ENCODE measurements around the gene NTSR1.

NTSR1 gene

DNA sequence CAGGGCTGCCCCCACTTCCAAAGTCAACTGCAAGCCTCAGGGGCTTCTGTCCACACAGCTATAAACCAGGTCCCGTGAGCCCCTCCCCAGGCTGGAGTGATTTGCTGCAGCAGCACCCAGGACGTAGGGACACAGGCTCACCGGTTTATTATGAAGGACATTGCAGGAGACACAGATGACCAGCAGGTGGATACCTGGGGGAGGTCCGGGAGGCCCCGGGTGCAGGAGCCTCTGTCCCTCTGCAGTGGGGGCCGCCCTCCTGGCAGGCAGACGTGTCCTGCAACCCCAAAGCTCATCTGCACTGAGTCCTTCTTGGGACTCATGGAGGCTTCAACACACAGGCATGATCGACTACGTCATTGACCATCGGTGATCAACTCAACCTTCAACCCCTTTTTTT is 14.5 kb upstream of the NTSR1 start:
- ATAC-seq = no peak

DNA sequence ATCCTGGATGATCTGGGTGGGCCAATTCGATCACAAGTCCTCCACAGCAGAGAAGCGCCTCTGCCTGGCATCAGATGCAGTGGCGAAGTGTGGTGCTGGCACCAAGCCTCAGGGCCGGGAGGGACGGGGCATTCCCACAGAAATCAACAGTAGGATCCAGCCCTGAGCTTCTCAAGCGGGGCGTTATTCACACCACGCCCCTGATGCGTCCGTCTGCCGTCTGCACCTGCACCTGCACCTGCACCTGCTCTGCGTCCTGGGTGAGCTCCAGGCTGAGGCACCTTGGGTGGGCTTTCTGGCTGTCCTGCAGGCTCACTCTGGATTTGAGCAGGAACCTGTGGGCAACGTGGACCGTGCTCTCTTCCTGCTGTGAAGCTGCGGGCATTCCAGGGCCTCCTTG is 13.8 kb upstream of the NTSR1 start:
- no peak for DNase-seq

More for the DNA sequence above, 14.5 kb upstream of the NTSR1 start:
- DNase-seq = no peak

DNA sequence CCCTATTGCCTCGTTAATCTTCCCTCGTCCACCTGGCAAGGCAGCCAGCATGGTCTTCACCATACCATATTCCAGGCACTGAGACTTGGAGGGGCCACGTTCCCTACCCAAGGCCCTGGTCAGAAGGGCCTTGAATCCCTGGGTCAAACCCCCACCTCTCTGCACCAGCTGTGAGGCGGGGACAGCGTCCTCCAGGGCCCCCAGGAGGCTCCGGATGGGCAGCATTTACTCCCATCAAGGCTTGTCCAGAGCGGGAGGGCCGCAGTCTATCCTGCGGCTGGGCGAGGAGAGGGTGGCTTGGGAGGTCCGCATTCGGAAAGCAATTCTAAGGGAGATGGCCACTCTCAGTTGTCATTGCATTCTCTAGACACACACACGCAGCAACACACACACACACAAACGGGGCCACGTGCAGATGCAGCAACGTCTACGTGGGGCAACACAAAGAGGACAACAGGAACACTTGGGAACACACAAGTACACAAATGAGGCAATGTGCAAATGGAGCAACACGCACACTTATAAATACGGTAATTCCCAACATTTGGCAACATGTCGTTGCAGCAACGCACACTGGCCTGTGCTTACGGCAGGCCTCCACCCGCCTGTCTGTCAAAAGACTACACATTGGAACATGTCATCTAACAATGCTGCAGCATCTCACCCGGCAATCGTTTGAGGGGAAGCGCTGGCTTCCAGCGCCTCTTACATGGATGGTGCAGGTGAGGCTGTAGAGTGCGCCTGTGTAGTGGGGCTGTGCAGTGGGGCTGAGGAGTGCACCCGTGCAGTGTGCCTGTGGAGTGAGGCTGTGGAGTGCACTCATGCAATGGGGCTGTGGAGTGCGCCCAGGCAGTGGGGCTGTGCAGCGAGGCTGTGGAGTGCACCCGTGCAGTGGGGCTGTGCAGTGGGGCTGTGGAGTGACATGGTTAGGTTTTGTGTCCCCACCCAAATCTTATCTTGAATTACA is 12.9 kb upstream of the NTSR1 start:
- DNase-seq = no peak
- no peak for ATAC-seq

More for the DNA sequence above, 13.8 kb upstream of the NTSR1 start:
- no peak for ATAC-seq

DNA sequence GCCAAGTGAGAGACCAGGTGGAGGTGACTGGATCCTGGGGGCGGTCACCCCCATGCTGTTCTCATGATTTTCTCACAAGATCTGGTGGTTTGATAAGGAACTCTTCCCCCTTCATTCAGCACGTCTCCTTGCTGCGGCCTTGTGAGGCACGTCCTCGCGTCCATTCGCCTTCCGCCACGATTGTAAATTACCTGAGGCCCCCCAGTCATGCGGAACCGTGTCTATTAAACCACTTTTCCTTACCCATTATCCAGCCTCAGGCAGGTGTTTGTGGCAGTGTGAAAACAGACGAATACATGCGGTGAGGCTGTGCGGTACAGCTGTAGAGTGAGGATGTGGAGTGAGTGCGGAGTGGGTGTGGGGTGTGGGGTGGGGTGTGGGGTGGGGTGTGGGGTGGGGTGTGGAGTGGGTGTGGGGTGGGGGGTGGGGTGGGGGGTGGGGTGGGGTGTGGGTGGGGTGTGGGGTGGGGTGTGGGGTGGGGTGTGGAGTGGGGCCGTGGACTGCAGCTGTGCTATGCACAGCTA is 12.1 kb upstream of the NTSR1 start:
- ATAC-seq (no peak), DNase-seq (no peak)

DNA sequence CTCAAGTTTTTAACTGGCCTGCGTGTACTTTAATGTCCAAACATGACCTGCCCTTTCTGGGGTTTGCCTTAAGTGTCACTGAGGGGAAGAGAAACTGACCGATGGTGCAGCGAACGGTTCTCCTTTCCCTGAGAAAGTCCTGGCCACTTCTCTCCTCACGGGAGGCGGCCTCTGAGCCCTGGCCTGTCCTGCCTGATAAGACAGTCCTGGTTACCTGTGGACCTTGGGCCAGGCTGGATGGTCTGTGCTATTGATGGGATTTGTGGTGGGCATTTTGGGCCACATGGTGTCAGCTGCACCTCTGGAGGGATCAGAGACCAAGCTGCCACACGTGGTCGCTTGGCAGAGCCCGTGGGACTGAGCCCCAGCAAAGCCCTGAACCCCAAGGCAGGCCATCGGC is 11.6 kb upstream of the NTSR1 start:
- no peak for ATAC-seq
- no peak for DNase-seq

DNA sequence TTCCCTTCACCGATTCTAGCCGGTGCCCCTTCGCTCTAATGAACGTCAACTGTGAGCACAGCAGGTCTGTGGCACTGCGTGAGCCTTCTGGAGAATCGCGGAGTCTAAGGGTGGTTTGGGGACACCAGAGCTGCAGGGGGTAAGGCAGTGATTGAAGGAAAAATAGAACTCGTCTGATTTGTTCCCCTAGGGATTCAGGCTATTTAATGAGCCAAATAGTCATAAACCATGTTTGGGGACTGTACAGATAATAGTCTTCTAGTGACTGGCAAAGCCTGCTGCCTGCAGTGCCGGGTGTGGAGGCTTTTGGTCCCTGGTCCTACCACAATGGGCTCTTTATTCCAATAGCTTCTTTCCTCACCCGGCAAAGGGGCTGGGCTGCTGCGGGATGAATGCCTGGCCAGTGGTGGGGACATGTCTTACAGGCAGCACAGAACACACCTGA is 11.1 kb upstream of the NTSR1 start:
- no peak for ATAC-seq
- DNase-seq = no peak

DNA sequence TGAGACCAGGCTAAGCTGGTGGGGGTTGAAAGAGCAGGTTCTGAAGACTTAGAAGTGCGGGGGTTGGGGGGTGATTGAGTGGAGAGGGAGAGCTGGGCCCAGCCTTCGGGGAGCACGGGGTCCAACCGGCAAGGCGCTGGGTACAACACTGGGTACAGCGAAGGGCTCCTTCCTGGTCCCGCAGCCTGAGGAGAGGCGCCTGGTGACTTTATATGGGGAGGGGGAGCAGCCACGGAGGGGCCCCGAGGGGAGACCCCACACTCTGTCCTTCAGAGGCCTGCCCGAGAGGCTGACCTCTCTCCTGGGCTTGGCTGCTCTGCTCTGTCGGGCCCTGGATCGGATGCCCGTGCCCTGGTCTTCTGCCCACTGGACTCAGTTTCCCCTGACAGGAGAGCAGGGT is 10.4 kb upstream of the NTSR1 start:
- no peak for DNase-seq
- no peak for ATAC-seq

DNA sequence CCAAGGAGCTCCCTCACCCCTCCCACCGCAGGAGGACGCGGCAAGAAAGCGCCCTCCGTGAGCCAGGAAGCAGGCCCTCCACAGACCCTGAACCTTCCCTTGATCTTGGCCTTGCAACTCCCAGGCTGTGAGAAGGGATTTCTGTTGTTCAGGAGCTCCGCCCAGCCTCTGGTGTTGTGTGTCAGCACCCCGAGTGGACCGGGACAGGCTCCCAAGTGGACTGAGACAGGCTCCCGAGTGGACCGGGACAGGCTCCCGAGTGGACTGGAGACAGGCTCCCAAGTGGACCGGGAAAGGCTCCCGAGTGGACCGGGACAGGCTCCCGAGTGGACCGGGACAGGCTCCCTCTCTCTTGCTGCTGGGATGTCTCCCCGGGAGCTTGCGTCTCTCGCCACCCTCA is 9.3 kb upstream of the NTSR1 start:
- DNase-seq = no peak
- ATAC-seq = no peak

DNA sequence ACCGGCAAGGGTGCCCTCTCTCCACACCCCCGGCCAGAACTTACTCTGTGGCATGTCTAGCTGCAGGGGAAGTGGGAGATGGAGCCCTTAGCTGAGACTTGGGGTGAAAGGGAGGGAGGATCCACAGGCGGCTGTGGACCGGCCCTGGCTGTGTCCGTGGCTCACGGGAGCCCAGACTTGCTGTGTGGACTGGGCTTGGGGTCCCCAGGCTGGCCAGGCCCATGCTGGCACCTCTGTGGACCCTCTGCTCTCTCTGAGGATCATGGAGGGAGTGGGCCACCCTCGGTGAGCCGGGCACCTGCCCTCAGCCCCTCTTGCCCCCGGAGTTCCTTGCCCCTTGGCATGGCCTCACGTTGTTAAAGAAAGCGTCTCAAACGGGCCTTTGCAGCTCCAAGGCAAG is 8.9 kb upstream of the NTSR1 start:
- ATAC-seq (no peak), DNase-seq (no peak)

DNA sequence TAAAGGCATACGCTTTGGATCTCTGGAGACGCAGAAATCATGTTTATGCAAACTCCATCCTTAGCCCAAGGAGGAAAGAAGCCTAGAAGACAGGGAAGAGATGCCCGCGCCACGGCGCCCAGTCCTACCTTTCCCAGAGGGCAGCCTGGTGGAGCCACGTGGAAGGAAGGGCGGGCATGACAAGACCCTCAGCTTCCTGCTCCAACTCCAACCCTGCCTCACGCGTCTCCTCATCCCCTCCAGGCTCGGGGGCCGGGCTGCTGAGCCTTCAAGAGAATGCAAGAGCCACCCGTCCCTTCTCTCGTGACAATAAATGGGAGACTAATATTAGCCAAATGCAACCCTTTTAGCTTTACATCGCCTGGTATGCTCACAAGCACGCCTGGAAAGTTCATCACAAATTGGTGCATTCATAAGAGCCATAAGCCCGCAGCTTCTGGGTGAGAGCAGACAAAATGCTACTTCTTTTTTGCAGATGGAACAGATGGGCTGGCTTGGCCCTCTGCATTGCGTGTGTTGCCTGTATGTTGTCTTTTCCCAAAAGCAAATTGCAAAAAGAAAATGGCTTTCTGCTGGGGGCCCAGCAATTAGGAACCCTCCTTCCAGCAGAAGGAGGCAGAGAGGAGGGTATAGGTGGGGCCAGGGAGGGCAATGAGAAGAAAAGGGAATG is 8.2 kb upstream of the NTSR1 start:
- ATAC-seq (no peak), DNase-seq (no peak)

DNA sequence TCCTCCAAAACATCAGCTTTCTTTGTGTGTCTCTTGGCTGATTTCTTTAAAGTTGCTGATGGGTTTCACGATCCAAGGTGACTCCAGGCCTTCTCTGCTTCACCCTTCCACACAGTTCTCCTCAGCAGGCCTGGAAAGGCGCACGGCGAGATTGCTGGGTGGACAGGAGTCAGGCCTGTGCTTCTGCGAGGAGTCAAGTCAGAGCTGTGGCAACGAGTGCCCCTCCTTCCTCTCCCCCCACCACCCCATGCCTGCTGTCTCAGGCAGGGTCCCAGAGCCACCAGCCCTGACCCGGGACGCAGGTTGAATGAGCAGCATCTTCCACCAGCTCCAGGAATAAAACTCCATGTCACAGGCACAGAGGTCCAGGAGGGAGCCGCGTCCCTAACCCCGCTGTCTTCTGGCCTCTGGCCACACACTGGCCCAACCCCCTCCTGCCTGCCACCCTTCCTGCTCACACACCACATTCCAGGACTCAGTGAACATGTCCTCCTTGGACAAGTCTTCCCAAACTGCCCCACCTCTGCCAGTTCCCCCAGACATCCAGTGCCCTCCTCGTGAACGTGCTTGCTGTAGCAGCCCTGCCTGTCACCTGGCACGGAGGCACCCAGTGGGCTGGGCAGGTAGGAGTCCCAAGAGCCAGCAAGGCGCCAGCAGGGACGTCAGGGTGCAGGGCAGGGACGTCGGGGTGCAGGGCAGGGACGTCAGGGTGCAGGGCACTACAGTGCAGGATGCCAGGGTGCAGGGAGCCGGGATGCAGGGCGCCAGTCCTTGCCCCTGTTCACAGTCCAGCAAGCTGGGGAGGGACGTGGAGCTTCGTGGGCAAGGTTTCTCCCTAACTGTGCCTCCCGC is 7.2 kb upstream of the NTSR1 start:
- DNase-seq = no peak

DNA sequence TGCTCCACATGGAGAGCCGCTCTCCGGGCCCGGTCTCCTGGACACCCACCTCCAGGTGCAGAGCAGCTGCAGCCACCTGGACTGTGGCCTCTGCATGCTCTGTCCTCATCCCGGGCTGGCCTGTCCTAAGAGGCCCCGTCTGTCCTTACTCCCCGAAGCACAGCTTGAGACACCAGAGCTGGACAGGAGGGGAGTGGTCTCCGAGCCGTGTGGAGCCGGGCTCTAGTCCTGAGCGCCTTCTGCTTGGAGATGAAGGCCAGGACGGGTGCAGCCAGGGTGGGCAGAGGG is 6.7 kb upstream of the NTSR1 start:
- no peak for DNase-seq
- no peak for ATAC-seq

More for the DNA sequence above, 7.2 kb upstream of the NTSR1 start:
- no peak for ATAC-seq

DNA sequence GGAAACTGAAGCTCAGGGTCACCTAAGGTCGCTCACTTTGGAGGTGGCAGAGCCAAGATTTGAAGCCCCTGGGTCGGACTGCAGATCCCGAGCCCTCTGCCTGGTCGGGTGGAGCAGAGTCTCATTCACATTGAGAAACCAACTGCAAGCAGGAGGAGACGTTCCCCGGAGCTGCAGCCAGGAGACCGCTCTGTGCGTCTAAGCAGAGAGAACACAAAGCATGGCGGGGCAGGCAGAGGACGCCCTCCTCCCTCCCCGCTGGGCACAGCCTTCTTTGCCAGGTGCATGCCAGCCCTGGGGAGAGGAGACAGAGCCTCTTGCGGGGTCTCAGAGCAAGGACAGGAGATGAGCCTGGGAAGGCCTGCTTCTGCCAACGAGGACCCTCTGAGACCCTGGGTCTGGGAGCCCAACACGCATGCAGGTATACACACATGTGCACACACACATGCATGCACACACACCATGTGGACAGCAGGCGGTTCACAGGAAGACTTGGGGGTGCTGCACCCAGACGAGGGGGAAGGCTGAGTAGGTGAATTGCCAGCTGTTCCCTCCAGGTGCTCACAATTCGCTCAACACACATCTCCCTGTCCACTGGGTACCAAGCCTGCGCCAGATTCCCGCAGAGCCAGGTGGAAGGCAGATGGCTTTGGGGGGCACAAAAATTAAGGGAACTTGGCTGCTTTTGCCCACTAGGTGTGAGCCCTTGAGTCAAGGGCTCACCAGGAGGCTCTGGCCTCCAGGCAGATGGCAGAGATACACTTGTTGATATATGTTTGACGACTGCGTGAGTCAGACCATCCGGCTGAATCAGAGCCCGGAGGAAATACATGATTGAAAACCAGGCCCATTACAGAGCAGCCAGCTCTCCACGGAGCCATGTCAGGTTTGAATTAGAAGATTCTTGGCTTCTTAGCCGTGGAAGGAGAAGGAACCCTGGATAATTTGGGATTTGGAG is 5.5 kb upstream of the NTSR1 start:
- ATAC-seq = peak; percentile 81
- DNase-seq = peak; percentile 24

DNA sequence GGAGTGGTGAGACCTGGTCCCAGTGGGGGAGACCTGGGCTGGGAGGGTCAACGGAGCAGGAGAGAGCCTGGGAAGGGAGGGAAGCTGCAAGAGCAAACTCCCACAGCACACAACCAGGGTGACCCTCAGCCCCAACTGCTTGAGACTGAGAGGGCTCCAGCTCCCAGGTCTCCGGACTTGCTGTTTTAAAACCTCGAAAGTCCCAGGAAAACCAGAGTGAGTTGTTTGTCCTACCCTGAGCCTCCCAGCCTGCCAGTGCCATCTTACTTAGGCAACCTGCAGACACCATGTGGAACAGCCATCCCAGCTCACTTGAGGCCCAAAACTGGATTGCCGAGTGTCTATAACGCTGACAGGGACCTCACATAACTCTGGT is 4.8 kb upstream of the NTSR1 start:
- DNase-seq (no peak), ATAC-seq (no peak)

DNA sequence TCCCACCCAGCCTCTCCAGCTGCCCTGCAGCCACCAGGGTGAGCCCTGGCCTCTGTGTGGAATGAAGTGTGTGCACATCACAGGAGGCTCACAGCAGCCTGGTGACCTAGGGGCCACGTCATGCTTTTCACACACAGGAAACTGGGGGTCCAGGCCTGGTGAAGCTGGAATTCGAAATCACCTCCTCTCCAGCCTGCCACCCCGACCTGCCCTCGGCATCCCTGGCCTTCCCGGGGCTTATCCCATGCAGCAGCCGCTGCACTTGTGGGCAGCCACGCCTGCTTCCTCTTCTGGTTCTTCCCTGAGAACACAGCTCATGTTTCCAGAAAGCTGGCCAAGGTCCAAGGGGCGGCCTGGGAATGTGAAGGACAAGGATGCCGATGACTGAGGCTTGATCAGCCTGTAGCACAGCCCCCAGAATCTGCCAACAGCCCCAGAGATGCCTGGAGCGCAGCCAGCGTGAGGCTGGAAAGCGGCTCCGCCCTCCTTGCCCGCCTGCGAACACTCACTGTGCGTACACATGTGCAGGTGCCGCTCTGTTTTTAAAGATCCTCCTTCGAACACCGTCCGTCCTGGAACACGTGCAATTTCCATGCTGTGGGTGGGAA is 4.2 kb upstream of the NTSR1 start:
- ATAC-seq (no peak), DNase-seq (no peak)

DNA sequence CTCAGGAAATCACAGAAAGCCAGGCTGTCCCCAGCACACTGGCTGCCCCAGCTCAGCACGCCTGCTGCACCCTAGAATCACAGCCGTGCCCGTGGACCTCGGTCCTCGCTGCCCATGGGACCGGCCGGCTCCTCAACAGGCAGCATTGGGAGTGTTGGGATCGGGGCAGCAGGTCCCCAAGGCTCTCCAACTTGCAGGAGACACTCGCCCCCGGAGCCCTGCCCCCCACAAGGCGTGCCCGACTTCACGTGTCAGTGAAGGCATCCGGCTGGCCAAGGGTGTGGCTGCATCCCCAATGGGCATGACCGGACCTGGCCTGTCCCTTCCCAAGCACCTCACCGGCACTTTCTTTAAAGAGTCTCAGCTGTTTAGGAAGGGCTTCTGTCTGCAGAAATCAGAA is 3.0 kb upstream of the NTSR1 start:
- no peak for ATAC-seq
- DNase-seq = no peak

DNA sequence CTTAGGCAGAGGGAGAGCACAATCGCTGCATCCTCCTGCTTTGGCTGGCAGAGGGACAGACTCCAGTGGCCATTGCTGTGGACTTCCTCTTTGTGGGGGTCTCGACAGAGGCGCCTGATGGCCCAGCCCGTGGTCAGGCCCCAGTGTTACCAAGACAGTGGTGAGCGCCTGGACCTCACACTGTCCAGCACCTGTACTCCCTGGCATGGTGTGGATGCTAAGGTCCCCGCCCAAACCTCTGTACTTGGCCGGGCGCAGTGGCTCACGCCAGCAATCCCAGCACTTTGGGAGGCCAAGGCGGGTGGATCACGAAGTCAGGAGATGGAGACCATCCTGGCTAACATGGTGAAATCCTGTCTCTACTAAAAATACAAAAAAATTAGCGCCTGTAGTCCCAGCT is 2.3 kb upstream of the NTSR1 start:
- ATAC-seq (no peak), DNase-seq (no peak)

DNA sequence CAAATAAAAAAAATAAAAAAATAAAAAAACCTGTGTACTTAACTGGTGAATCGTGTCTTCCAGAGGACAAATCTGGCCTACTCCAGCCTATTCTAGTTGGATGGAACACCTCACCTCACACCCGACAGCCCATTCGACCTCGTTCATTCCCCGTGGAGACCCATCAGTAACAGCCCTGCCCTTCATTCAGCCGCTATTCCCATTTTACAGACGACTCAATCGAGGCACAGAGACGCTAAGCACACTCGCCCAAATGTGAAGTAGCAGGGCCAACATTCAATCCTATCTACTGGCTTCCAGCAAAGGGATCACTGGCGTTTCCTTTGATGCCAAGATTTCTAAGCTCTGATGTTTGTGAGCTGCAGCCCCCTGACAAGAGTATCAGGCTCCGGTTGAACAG is 1.8 kb upstream of the NTSR1 start:
- ATAC-seq = no peak
- DNase-seq = no peak

DNA sequence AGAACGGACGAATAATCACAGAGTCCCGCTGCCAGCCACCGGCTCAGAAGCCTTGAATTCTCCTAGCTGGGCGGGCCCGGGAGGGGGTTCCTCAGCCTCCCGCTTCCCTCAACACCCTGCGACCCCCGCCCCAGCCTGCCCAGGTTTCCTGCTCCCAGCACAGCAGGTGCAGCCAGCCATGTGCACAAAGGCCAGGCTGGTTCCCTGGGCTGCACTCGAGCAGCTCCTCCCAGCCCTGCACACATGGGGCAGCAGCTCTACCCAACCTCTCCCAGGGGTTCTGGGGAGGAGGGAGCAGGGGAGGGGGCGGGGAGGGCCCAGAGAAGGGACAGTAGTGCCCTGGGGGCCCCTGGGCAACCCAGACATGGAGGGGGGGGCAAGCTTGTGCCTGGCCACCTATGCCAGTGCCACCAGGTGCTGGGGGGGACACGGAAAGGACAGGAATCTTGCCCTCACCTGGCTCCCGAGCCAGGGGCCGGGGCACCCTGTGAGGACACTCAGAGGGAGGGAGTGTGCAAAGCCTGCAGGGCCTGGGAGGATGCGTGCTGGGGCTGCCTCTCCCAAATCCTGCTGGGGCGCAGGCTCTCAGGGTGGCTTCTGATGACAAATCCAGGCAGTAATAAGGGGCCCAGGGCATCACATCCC is 1.2 kb upstream of the NTSR1 start:
- no peak for DNase-seq
- ATAC-seq = no peak

DNA sequence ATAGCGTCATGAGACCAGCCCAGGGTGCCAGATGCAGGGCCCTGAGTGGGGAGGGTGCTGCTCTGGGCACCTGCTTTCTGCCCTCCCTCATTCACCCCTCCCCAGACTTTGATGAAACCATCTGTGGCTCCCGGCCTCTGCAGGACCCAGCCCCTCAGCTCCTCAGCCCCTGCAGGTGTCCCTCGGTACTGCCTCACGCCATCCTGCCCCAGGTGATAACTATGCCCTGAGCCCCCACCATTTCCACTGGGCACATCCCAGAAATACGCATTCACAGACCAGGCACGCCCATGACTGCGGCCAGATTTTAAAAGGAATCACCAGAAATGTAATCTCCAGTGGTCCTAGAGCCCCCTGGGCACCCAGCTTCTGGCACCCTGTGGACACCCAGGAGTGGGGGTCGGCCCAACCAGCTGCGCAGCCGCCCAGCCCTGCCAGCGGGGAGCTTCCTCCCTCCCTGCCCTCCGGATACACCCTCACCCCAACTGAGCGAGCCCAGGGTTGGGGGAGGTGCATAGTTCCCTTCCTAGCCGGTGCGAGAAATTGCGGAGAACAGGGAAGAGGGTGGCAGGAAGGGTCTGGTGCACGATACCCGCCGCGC is 615 bp upstream of the NTSR1 start:
- DNase-seq (peak; percentile 42), ATAC-seq (no peak)

Data from stimulated activated naive CD8-positive, alpha-beta T cell treated with anti-CD3 and anti-CD28 coated beads, Interleukin-15, Interleukin-2, amounts not matched to agents 100 U/mL and 50 U/mL, for 24 hours (primary cell).